Muscle of leg (tissue), 11 donors: Measurements from ENCODE around the gene GJB6. TPM values are rescaled to one million over a fixed set of nuclear protein-coding genes. Genes with fewer than 3 reads are reported as not detected.

Experiments used
- DNase-seq: peaks from one replicate; pipeline ENCODE4 v3.0.0; 2013
- H3K27ac ChIP-seq: one replicate; pipeline ENCODE4 v1.5.1; 2013; ENCODE audit warnings: mild to moderate bottlenecking, low read length, control low read depth
- H3K27me3 ChIP-seq: one replicate; pipeline ENCODE4 v1.6.1; 2013; ENCODE audit warnings: low read length; ENCODE audit not compliant: control insufficient read depth, insufficient read depth
- H3K36me3 ChIP-seq: one replicate; pipeline ENCODE4 v1.6.1; 2013; ENCODE audit warnings: low read length; ENCODE audit not compliant: control insufficient read depth, insufficient read depth
- H3K4me1 ChIP-seq: one replicate; pipeline ENCODE4 v1.6.1; 2013; ENCODE audit warnings: low read length; ENCODE audit not compliant: control insufficient read depth, insufficient read depth
- H3K4me3 ChIP-seq: one replicate; pipeline ENCODE4 v1.5.1; 2013; ENCODE audit warnings: low read length, control low read depth
- H3K9me3 ChIP-seq: replicated peaks from 2 replicates; pipeline ENCODE4 v1.6.1; 2013; ENCODE audit warnings: low read depth, low read length; ENCODE audit not compliant: control insufficient read depth
- WGBS: methylation state at CpG from one replicate; pipeline ENCODE4 v1.1.5; 2013; ENCODE audit warnings: missing lambda C conversion rate; ENCODE audit not compliant: insufficient coverage; 5-methylcytosine and 5-hydroxymethylcytosine counted together
- polyA plus RNA-seq, 8 donors: library from polyadenylated mRNA; unstranded; fragments of 120-200 nt; gene quantifications; one replicate each; pipeline versions ENCODE4 v1.2.1 to v1.2.3, GENCODE V29; 2013; ENCODE audit warnings: inconsistent platforms in 1 of 8, low replicate concordance in 1 of 8; ENCODE audit not compliant: insufficient read length in 8 of 8, insufficient read depth in 1 of 8
- total RNA-seq: library from RNA; stranded (reverse); fragments of 120-200 nt; gene quantifications from one replicate; pipeline ENCODE4 v1.2.4, GENCODE V29; 2013

Gene GJB6
- total and polyA plus RNA-seq, 9 donors = 0.04 to 10.3 (median 0.21) TPM; not detected in 5

GRCh38 chr13:20188667-20189553, 43.2 kb downstream of the GJB6 start:
- Histone ChIP-seq H3K9me3 (no peaks in the 10 kb centered on the region), H3K27me3 (peaks cover 60% of the 10 kb centered on the region), H3K27ac (no peak overlapping the region), H3K4me3 (no peak overlapping the region), H3K4me1 (peaks cover 17% of the 10 kb centered on the region), H3K36me3 (no peaks in the 10 kb centered on the region)
- no peak for DNase-seq
- 83% methylated on average over 15 of the region's 28 CpGs for WGBS

GRCh38 chr13:20186771-20187170, 45.3 kb downstream of the GJB6 start:
- Histone ChIP-seq H3K27ac (no peak overlapping the region), H3K27me3 (peaks cover 39% of the 10 kb centered on the region), H3K4me3 (no peak overlapping the region), H3K36me3 (no peaks in the 10 kb centered on the region), H3K9me3 (no peaks in the 10 kb centered on the region), H3K4me1 (peaks cover 3% of the 10 kb centered on the region)
- WGBS = 97% methylated on average over 4 of the region's 6 CpGs
- no peak for DNase-seq

GRCh38 chr13:20185366-20186056, 46.6 kb downstream of the GJB6 start:
- DNase-seq = no peak
- Histone ChIP-seq H3K4me1 (no peaks in the 10 kb centered on the region), H3K9me3 (no peaks in the 10 kb centered on the region), H3K4me3 (no peak overlapping the region), H3K36me3 (no peaks in the 10 kb centered on the region), H3K27me3 (peaks cover 27% of the 10 kb centered on the region), H3K27ac (no peak overlapping the region)
- 52% methylated on average over 10 of the region's 12 CpGs for WGBS

GRCh38 chr13:20182231-20182846, 49.8 kb downstream of the GJB6 start:
- no peak overlapping the region for H3K4me3 ChIP-seq
- 25% methylated on average over 5 of the region's 5 CpGs for WGBS
- no peaks in the 10 kb centered on the region for H3K4me1 ChIP-seq
- peaks cover 32% of the 10 kb centered on the region for H3K27me3 ChIP-seq
- no peaks in the 10 kb centered on the region for H3K36me3 ChIP-seq
- DNase-seq = peak; percentile 82
- no peaks in the 10 kb centered on the region for H3K9me3 ChIP-seq
- no peak overlapping the region for H3K27ac ChIP-seq

- Histone ChIP-seq H3K4me1 (peaks cover 3% of the 10 kb centered on the region), H3K9me3 (no peaks in the 10 kb centered on the region), H3K27ac (no peak overlapping the region), H3K27me3 (peaks cover 41% of the 10 kb centered on the region), H3K36me3 (no peaks in the 10 kb centered on the region), H3K4me3 (no peak overlapping the region)
- WGBS = 53% methylated on average over 2 of the region's 3 CpGs
- DNase-seq = no peak
Measured at GRCh38 chr13:20181188-20181587, 50.9 kb downstream of the GJB6 start.

GRCh38 chr13:20178156-20178555, 54.0 kb downstream of the GJB6 start:
- Histone ChIP-seq H3K9me3 (no peaks in the 10 kb centered on the region), H3K4me3 (no peak overlapping the region), H3K27me3 (peaks cover 49% of the 10 kb centered on the region), H3K27ac (no peak overlapping the region), H3K36me3 (no peaks in the 10 kb centered on the region), H3K4me1 (peaks cover 3% of the 10 kb centered on the region)
- no peak for DNase-seq
- 84% methylated on average over 4 of the region's 5 CpGs for WGBS

- Histone ChIP-seq H3K27ac (no peak overlapping the region), H3K9me3 (no peaks in the 10 kb centered on the region), H3K27me3 (peaks cover 49% of the 10 kb centered on the region), H3K36me3 (no peaks in the 10 kb centered on the region), H3K4me1 (peaks cover 3% of the 10 kb centered on the region), H3K4me3 (no peak overlapping the region)
- DNase-seq = no peak
- 22% methylated on average over 67 of the region's 67 CpGs for WGBS
Measured at GRCh38 chr13:20177049-20177831, 54.9 kb downstream of the GJB6 start.

GRCh38 chr13:20175907-20176652, 56.0 kb downstream of the GJB6 start:
- no peak overlapping the region for H3K4me3 ChIP-seq
- no peaks in the 10 kb centered on the region for H3K9me3 ChIP-seq
- no peak overlapping the region for H3K27ac ChIP-seq
- 79% methylated on average over 9 of the region's 14 CpGs for WGBS
- DNase-seq = no peak
- H3K36me3 ChIP-seq = no peaks in the 10 kb centered on the region
- H3K4me1 ChIP-seq = peaks cover 3% of the 10 kb centered on the region
- peaks cover 49% of the 10 kb centered on the region for H3K27me3 ChIP-seq

GRCh38 chr13:20175406-20175794, 56.7 kb downstream of the GJB6 start:
- 40% methylated on average over 1 of the region's 3 CpGs for WGBS
- Histone ChIP-seq H3K36me3 (no peaks in the 10 kb centered on the region), H3K27ac (no peak overlapping the region), H3K4me1 (peaks cover 3% of the 10 kb centered on the region), H3K4me3 (no peak overlapping the region), H3K27me3 (peaks cover 50% of the 10 kb centered on the region), H3K9me3 (no peaks in the 10 kb centered on the region)
- no peak for DNase-seq
